OCI-LY7 (cell line): ENCODE measurements around the gene CCDC33.

Experiments
- EZH2phosphoT487 ChIP-seq: fragments of 200-600 bp; sonication (generic); IDR thresholded peaks from 2 replicates; pipeline ENCODE4 v1.6.1; 2018; ENCODE audit warnings: low read depth, borderline replicate concordance, mild to moderate bottlenecking, mixed run types, antibody characterized with exemption, low read length, moderate library complexity, mixed read lengths
- TF ChIP-seq, protein P1 (sequence below): fragments of 200-600 bp; sonication (generic); conservative IDR thresholded peaks from 2 replicates; pipeline ENCODE4 v1.5.1; 2014; ENCODE audit warnings: mild to moderate bottlenecking, antibody characterized with exemption, low read length, moderate library complexity, mixed read lengths

GRCh38 chr15:74305687-74306086 lies 69.6 kb downstream of the CCDC33 start:
- TF ChIP-seq, protein P1, sequence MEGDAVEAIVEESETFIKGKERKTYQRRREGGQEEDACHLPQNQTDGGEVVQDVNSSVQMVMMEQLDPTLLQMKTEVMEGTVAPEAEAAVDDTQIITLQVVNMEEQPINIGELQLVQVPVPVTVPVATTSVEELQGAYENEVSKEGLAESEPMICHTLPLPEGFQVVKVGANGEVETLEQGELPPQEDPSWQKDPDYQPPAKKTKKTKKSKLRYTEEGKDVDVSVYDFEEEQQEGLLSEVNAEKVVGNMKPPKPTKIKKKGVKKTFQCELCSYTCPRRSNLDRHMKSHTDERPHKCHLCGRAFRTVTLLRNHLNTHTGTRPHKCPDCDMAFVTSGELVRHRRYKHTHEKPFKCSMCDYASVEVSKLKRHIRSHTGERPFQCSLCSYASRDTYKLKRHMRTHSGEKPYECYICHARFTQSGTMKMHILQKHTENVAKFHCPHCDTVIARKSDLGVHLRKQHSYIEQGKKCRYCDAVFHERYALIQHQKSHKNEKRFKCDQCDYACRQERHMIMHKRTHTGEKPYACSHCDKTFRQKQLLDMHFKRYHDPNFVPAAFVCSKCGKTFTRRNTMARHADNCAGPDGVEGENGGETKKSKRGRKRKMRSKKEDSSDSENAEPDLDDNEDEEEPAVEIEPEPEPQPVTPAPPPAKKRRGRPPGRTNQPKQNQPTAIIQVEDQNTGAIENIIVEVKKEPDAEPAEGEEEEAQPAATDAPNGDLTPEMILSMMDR = no peak
- TF ChIP-seq EZH2phosphoT487 = no peak
